Sigmoid colon (tissue), 4 donors: ENCODE data around the gene TMEM132D.

ENCODE experiments used
- CTCF ChIP-seq, 4 experiments: fragments of 450-650 bp in 3 of 4; fragments of 200-600 bp in 1 of 4; IDR thresholded peaks; one replicate each; pipeline ENCODE4 v1.5.1; 2016 to 2019; ENCODE audit warnings: antibody characterized with exemption in 4 of 4, mild to moderate bottlenecking in 3 of 4, moderate library complexity in 2 of 4
- EP300 ChIP-seq, 4 donors: sonication (generic); formaldehyde crosslinking; IDR thresholded peaks; one replicate each; pipeline ENCODE4 v1.6.1; 2017; ENCODE audit warnings: antibody characterized with exemption in 4 of 4
- POLR2A ChIP-seq, 2 donors: fragments of 450-650 bp; IDR thresholded peaks; one replicate each; pipeline ENCODE4 v1.6.1; 2016; ENCODE audit warnings: antibody characterized with exemption in 2 of 2, mild to moderate bottlenecking in 2 of 2, moderate library complexity in 2 of 2

GRCh38 chr12:129706716-129707115 is 197.1 kb downstream of the TMEM132D start:
- TF ChIP-seq CTCF (IDR thresholded peaks at IDR 0.05) (no peak), POLR2A (IDR thresholded peaks at IDR 0.05) (no peak), EP300 (IDR thresholded peaks at IDR 0.05) (no peak)
